GM12801 (cell line): ENCODE data around the gene RPL36.

Experiments
- CTCF ChIP-seq: IDR thresholded peaks from one replicate; pipeline ENCODE4 v1.5.1; 2011; ENCODE audit warnings: control low read depth; ENCODE audit not compliant: insufficient read length; ENCODE audit errors: extremely low read depth

RPL36 gene

GRCh38 chr19:5648464-5648863 lies 41.6 kb upstream of the RPL36 start:
- TF ChIP-seq CTCF: no peak

GRCh38 chr19:5651361-5651760 lies 38.7 kb upstream of the RPL36 start:
- TF ChIP-seq CTCF: no peak

GRCh38 chr19:5652261-5652660 lies 37.8 kb upstream of the RPL36 start:
- TF ChIP-seq CTCF: no peak

GRCh38 chr19:5654931-5655330 lies 35.2 kb upstream of the RPL36 start:
- TF ChIP-seq CTCF: no peak

GRCh38 chr19:5655412-5655811 lies 34.7 kb upstream of the RPL36 start:
- TF ChIP-seq CTCF: no peak

GRCh38 chr19:5661483-5661882 lies 28.6 kb upstream of the RPL36 start:
- TF ChIP-seq CTCF: no peak

GRCh38 chr19:5663904-5664303 lies 26.2 kb upstream of the RPL36 start:
- no peak for TF ChIP-seq CTCF

- TF ChIP-seq CTCF: no peak
These were observed 25.6 kb upstream of the RPL36 start for GRCh38 chr19:5664515-5664914.
